GM23338 (cell line): Measurements from ENCODE around the gene POLR1C. TPM values are rescaled to one million over a fixed set of nuclear protein-coding genes. Genes with fewer than 3 reads are reported as not detected.
A peak's percentile ranks its signal among the peaks of the same experiment; 100 is the strongest.

Experiments used
- ATAC-seq: fragments of 200-7000 bp; cut with Tn5 transposase; 3 replicates; pipeline ENCODE4 v1.9.1; 2020
- DNase-seq: peaks from one replicate; pipeline ENCODE4 v3.0.0-alpha.2; 2015; ENCODE audit warnings: low spot score
- H2AFZ ChIP-seq: fragments of 200-600 bp; sonication (generic); 2 replicates; pipeline ENCODE4 v1.8.0; 2016; ENCODE audit warnings: antibody characterized with exemption, mild to moderate bottlenecking, moderate library complexity
- H3F3A ChIP-seq: fragments of 200-600 bp; sonication (generic); replicated peaks from 2 replicates; pipeline ENCODE4 v1.8.0; 2017; ENCODE audit warnings: antibody characterized with exemption, mixed run types, low read depth
- H3K27ac ChIP-seq: fragments of 200-600 bp; sonication (generic); 2 replicates; pipeline ENCODE4 v1.6.1; 2016; ENCODE audit warnings: low read depth
- H3K27me3 ChIP-seq: fragments of 200-600 bp; sonication (generic); 2 replicates; pipeline ENCODE4 v1.8.0; 2016; ENCODE audit warnings: mild to moderate bottlenecking, mixed run types, moderate library complexity; ENCODE audit not compliant: insufficient read depth
- H3K36me3 ChIP-seq: fragments of 200-600 bp; sonication (generic); 2 replicates; pipeline ENCODE4 v1.8.0; 2016; ENCODE audit warnings: mild to moderate bottlenecking; ENCODE audit not compliant: insufficient read depth
- H3K4me1 ChIP-seq: fragments of 200-600 bp; sonication (generic); 2 replicates; pipeline ENCODE4 v1.8.0; 2016; ENCODE audit warnings: mild to moderate bottlenecking, moderate library complexity; ENCODE audit not compliant: insufficient read depth
- H3K4me2 ChIP-seq: fragments of 200-600 bp; sonication (generic); 2 replicates; pipeline ENCODE4 v1.7.1; 2017; ENCODE audit warnings: mixed run types
- H3K4me3 ChIP-seq: fragments of 200-600 bp; sonication (generic); 2 replicates; pipeline ENCODE4 v1.6.1; 2016; ENCODE audit warnings: mixed run types
- H3K79me2 ChIP-seq: fragments of 200-600 bp; sonication (generic); replicated peaks from 2 replicates; pipeline ENCODE4 v1.8.0; 2017; ENCODE audit warnings: mild to moderate bottlenecking; ENCODE audit not compliant: insufficient read depth
- H3K9me2 ChIP-seq: fragments of 200-600 bp; sonication (generic); 2 replicates; pipeline ENCODE4 v1.8.0; 2017; ENCODE audit not compliant: insufficient read depth
- H4K20me1 ChIP-seq: fragments of 200-600 bp; sonication (generic); replicated peaks from 2 replicates; pipeline ENCODE4 v1.8.0; 2017; ENCODE audit warnings: mild to moderate bottlenecking; ENCODE audit not compliant: insufficient read depth
- H3K27ac Mint-ChIP-seq: 2 replicates; pipeline ENCODE4 v1.8.0; 2020; ENCODE audit warnings: inconsistent platforms, mild to moderate bottlenecking, moderate library complexity, mixed read lengths
- H3K27me3 Mint-ChIP-seq: 3 replicates; pipeline ENCODE4 v1.8.0; 2022; ENCODE audit warnings: low read depth, mild to moderate bottlenecking, moderate library complexity, mixed read lengths, inconsistent platforms; ENCODE audit not compliant: insufficient read depth, poor library complexity
- H3K36me3 Mint-ChIP-seq: 3 replicates; pipeline ENCODE4 v1.8.0; 2021; ENCODE audit warnings: low read depth, mild to moderate bottlenecking, inconsistent platforms, moderate library complexity, mixed read lengths
- H3K4me1 Mint-ChIP-seq: 3 replicates; pipeline ENCODE4 v1.8.0; 2020; ENCODE audit warnings: mild to moderate bottlenecking, inconsistent platforms, mixed read lengths
- H3K4me3 Mint-ChIP-seq: 3 replicates; pipeline ENCODE4 v1.8.0; 2021; ENCODE audit warnings: moderate library complexity, mild to moderate bottlenecking, inconsistent platforms, mixed read lengths
- H3K9me3 Mint-ChIP-seq: 3 replicates; pipeline ENCODE4 v1.8.0; 2020; ENCODE audit warnings: moderate library complexity, mild to moderate bottlenecking, inconsistent platforms, mixed read lengths
- CREB1 ChIP-seq: fragments of 250-450 bp; sonication (Bioruptor Pico); IDR thresholded peaks from 2 replicates; pipeline ENCODE4 v1.5.0; 2020; ENCODE audit warnings: low read depth, mild to moderate bottlenecking, moderate library complexity
- EZH2phosphoT487 ChIP-seq: fragments of 200-600 bp; sonication (generic); IDR thresholded peaks from one replicate; pipeline ENCODE4 v1.8.1; 2018; ENCODE audit warnings: antibody characterized with exemption; ENCODE audit not compliant: unreplicated experiment
- POLR2AphosphoS5 ChIP-seq: IDR thresholded peaks from 2 replicates; pipeline ENCODE4 v1.6.1; 2016; ENCODE audit warnings: antibody characterized with exemption, low read depth
- REST ChIP-seq: IDR thresholded peaks from one replicate; pipeline ENCODE4 v1.6.1; 2018; ENCODE audit warnings: antibody characterized with exemption; ENCODE audit not compliant: unreplicated experiment
- STAT1 ChIP-seq: IDR thresholded peaks from one replicate; pipeline ENCODE4 v1.6.1; 2016; ENCODE audit warnings: antibody characterized with exemption; ENCODE audit not compliant: unreplicated experiment
- polyA plus RNA-seq: library from polyadenylated mRNA; unstranded; fragments of >200 nt; fragmentation: Nextera tagmentation; extraction: Ambion mirVana; gene quantifications from 2 replicates; pipeline ENCODE4 v1.2.1, GENCODE V29; 2016
- total RNA-seq: library from RNA; depleted of rRNA; stranded (reverse); fragments of >200 nt; shearing (Covaris generic); gene quantifications from 2 replicates; pipeline ENCODE4 v1.2.3, GENCODE V29; 2014
- TF ChIP-seq, protein P1 (sequence below), 2 experiments: fragments of 200-600 bp in 1 of 2; sonication (generic) in 1 of 2; conservative IDR thresholded peaks; 2 replicates each; pipeline versions ENCODE4 v1.5.1 to v1.6.1; 2016 to 2017; ENCODE audit warnings: antibody characterized with exemption in 2 of 2, low read depth in 2 of 2, mild to moderate bottlenecking in 2 of 2, moderate library complexity in 1 of 2
- TF ChIP-seq, protein P2 (sequence below): IDR thresholded peaks from 2 replicates; pipeline ENCODE4 v1.6.1; 2016; ENCODE audit warnings: antibody characterized with exemption

Gene POLR1C
- total and polyA plus RNA-seq, 2 experiments from 2014 or later: 26.6 to 47.0 TPM

GRCh38 chr6:43516367-43516696 is 557 bp upstream of the POLR1C start (continued):
- no peak for TF ChIP-seq POLR2AphosphoS5
- TF ChIP-seq STAT1: no peak
- TF ChIP-seq, protein P1, sequence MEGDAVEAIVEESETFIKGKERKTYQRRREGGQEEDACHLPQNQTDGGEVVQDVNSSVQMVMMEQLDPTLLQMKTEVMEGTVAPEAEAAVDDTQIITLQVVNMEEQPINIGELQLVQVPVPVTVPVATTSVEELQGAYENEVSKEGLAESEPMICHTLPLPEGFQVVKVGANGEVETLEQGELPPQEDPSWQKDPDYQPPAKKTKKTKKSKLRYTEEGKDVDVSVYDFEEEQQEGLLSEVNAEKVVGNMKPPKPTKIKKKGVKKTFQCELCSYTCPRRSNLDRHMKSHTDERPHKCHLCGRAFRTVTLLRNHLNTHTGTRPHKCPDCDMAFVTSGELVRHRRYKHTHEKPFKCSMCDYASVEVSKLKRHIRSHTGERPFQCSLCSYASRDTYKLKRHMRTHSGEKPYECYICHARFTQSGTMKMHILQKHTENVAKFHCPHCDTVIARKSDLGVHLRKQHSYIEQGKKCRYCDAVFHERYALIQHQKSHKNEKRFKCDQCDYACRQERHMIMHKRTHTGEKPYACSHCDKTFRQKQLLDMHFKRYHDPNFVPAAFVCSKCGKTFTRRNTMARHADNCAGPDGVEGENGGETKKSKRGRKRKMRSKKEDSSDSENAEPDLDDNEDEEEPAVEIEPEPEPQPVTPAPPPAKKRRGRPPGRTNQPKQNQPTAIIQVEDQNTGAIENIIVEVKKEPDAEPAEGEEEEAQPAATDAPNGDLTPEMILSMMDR (conservative IDR thresholded peaks at IDR 0.05; ENCODE audit: low read depth in 2 of 2): no peak
- no peak for TF ChIP-seq REST
- TF ChIP-seq, protein P2, sequence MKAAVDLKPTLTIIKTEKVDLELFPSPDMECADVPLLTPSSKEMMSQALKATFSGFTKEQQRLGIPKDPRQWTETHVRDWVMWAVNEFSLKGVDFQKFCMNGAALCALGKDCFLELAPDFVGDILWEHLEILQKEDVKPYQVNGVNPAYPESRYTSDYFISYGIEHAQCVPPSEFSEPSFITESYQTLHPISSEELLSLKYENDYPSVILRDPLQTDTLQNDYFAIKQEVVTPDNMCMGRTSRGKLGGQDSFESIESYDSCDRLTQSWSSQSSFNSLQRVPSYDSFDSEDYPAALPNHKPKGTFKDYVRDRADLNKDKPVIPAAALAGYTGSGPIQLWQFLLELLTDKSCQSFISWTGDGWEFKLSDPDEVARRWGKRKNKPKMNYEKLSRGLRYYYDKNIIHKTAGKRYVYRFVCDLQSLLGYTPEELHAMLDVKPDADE: no peak
- TF ChIP-seq CREB1 (CRISPR knock-in tag): no peak

- Histone ChIP-seq H2AFZ (peak overlapping the region; percentile 3; the same call in 1 of the 2 replicates), H3K4me2 (peak overlapping the region; percentile 80), H3F3A (peaks cover 32% of the 10 kb centered on the region), H4K20me1 (peaks cover 3% of the 10 kb centered on the region), H3K4me3 (peak overlapping the region; percentile 90), H3K27me3 (no peaks in the 10 kb centered on the region), H3K36me3 (peaks cover 45% of the 10 kb centered on the region), H3K27ac (peak overlapping the region; percentile 46; the same call in 1 of the 2 replicates), H3K9me2 (no peaks in the 10 kb centered on the region), H3K4me1 (peaks cover 12% of the 10 kb centered on the region), H3K79me2 (peaks cover 46% of the 10 kb centered on the region)
- ATAC-seq: peak; percentile 43
- Mint-ChIP-seq H3K4me1 (peaks cover 18% of the 10 kb centered on the region), H3K9me3 (no peaks in the 10 kb centered on the region), H3K4me3 (no peak overlapping the region), H3K36me3 (peaks cover 37% of the 10 kb centered on the region), H3K27ac (no peak overlapping the region), H3K27me3 (peaks cover 4% of the 10 kb centered on the region)
- peak; percentile 41 for DNase-seq
- TF ChIP-seq EZH2phosphoT487: no peak
- TF ChIP-seq, protein P2: no peak
Observed at GRCh38 chr6:43517505-43518357, 842 bp downstream of the POLR1C start.
